DMS53 treated with DMSO at 0.1 percent for 48 hours (cell line): Measurements from ENCODE around the gene COG4.
A peak's percentile ranks its signal among the peaks of the same experiment; 100 is the strongest.
"Not testable (repeated sequence)": the region's sequence is repeated elsewhere in the genome, so short reads cannot be mapped to it uniquely, and the experiment has no call there.

Source experiments
- DNase-seq: peaks from one replicate; lab custom pipeline; 2025; ENCODE audit not compliant: unreplicated experiment; lab: John Stamatoyannopoulos, UW

COG4 gene

GRCh38 chr16:70523076-70523742, at the start of gene COG4:
COG4 (minus strand) TSS chr16:70523554; CDS start chr16:70523543, 11 bp downstream.
- peak; percentile 72 for DNase-seq

- DNase-seq = no peak
Observed at GRCh38 chr16:70572926-70573270, 49.5 kb upstream of the COG4 start.

GRCh38 chr16:70572050-70572925, 48.9 kb upstream of the COG4 start:
- no peak for DNase-seq

- no peak for DNase-seq
Observed at GRCh38 chr16:70571623-70572022, 48.3 kb upstream of the COG4 start.

- no peak for DNase-seq
Observed at GRCh38 chr16:70570967-70571570, 47.7 kb upstream of the COG4 start.

GRCh38 chr16:70569752-70570151, 46.4 kb upstream of the COG4 start:
- DNase-seq = no peak

GRCh38 chr16:70568601-70569237, 45.4 kb upstream of the COG4 start:
- no peak for DNase-seq

- no peak for DNase-seq
Observed at GRCh38 chr16:70565053-70565452, 41.7 kb upstream of the COG4 start.

- no peak for DNase-seq
Observed at GRCh38 chr16:70563636-70564035, 40.3 kb upstream of the COG4 start.

GRCh38 chr16:70561623-70562022, 38.3 kb upstream of the COG4 start:
- DNase-seq = no peak

- DNase-seq = no peak
Observed at GRCh38 chr16:70556063-70556462, 32.7 kb upstream of the COG4 start.

- no peak for DNase-seq
Observed at GRCh38 chr16:70553645-70554044, 30.3 kb upstream of the COG4 start.

- no peak for DNase-seq
Observed at GRCh38 chr16:70552675-70553074, 29.3 kb upstream of the COG4 start.

- DNase-seq = no peak
Observed at GRCh38 chr16:70551788-70552187, 28.4 kb upstream of the COG4 start.

GRCh38 chr16:70550082-70550481, 26.7 kb upstream of the COG4 start:
- no peak for DNase-seq

GRCh38 chr16:70548936-70549335, 25.6 kb upstream of the COG4 start:
- no peak for DNase-seq

- no peak for DNase-seq
Observed at GRCh38 chr16:70544548-70544947, 21.2 kb upstream of the COG4 start.

- no peak for DNase-seq
Observed at GRCh38 chr16:70540994-70541393, 17.6 kb upstream of the COG4 start.

- no peak for DNase-seq
Observed at GRCh38 chr16:70534971-70535370, 11.6 kb upstream of the COG4 start.

- DNase-seq = not testable (repeated sequence)
Observed at GRCh38 chr16:70529954-70530353, 6.6 kb upstream of the COG4 start.

GRCh38 chr16:70529051-70529777, 5.9 kb upstream of the COG4 start:
- peak; percentile 10 for DNase-seq
